OCI-LY7 (cell line): Measurements from ENCODE around the gene UBQLN1. TPM values are rescaled to one million over a fixed set of nuclear protein-coding genes. Genes with fewer than 3 reads are reported as not detected.

ENCODE experiments used
- BruUV-seq: library from RNA; stranded (reverse); fragments of 400-500 nt; replicated peaks from 2 replicates; lab custom pipeline; 2021; lab: Mats Ljungman, UMichigan
- CTCF ChIA-PET: fragments of 300-600 bp; sonication (Branson Sonifier 250); formaldehyde crosslinking; loops from one replicate; lab custom pipeline; 2022; ENCODE audit warnings: antibody characterized with exemption; ENCODE audit not compliant: unreplicated experiment; lab: Charles Lee
- POLR2A ChIA-PET: fragments of 300-600 bp; sonication (Branson Sonifier 250); formaldehyde crosslinking; loops from one replicate; lab custom pipeline; 2022; ENCODE audit warnings: antibody characterized with exemption; lab: Charles Lee
- DNase-seq: peaks from one replicate; pipeline ENCODE4 v3.0.0-alpha.2; 2015; ENCODE audit warnings: low spot score
- H2AFZ ChIP-seq: fragments of 200-600 bp; sonication (generic), shearing (Covaris generic); 2 replicates; pipeline ENCODE4 v1.6.1; 2014; ENCODE audit warnings: mild to moderate bottlenecking, antibody characterized with exemption, low read length, moderate library complexity
- H3K27ac ChIP-seq: fragments of 200-600 bp; sonication (generic); 2 replicates; pipeline ENCODE4 v1.5.1; 2014; ENCODE audit warnings: mixed run types, low read depth, mild to moderate bottlenecking, moderate library complexity, low read length, inconsistent platforms; ENCODE audit not compliant: poor library complexity, severe bottlenecking
- H3K36me3 ChIP-seq: fragments of 200-600 bp; sonication (generic); 2 replicates; pipeline ENCODE4 v1.6.1; 2014; ENCODE audit warnings: mild to moderate bottlenecking, antibody characterized with exemption, low read length, moderate library complexity, mixed read lengths; ENCODE audit not compliant: insufficient read depth
- H3K4me1 ChIP-seq: fragments of 200-600 bp; sonication (generic); 2 replicates; pipeline ENCODE4 v1.5.1; 2014; ENCODE audit warnings: mild to moderate bottlenecking, low read length; ENCODE audit not compliant: insufficient read depth, poor library complexity, severe bottlenecking
- H3K4me2 ChIP-seq: fragments of 200-600 bp; sonication (generic); 2 replicates; pipeline ENCODE4 v1.6.1; 2014; ENCODE audit warnings: mild to moderate bottlenecking, low read length
- H3K4me3 ChIP-seq: fragments of 200-600 bp; sonication (generic); 2 replicates; pipeline ENCODE4 v1.5.1; 2014; ENCODE audit warnings: mild to moderate bottlenecking, low read depth, low read length; ENCODE audit not compliant: poor library complexity, severe bottlenecking
- H3K79me2 ChIP-seq: fragments of 200-600 bp; sonication (generic); 2 replicates; pipeline ENCODE4 v1.6.1; 2016; ENCODE audit warnings: low read depth, mild to moderate bottlenecking, low read length, moderate library complexity, mixed read lengths; ENCODE audit not compliant: insufficient read depth
- H3K9me2 ChIP-seq: fragments of 200-600 bp; sonication (generic); 2 replicates; pipeline ENCODE4 v1.6.1; 2016; ENCODE audit warnings: mild to moderate bottlenecking, low read length, mixed read lengths; ENCODE audit not compliant: insufficient read depth
- H3K9me3 ChIP-seq: fragments of 200-600 bp; sonication (generic); 2 replicates; pipeline ENCODE4 v1.6.1; 2014; ENCODE audit warnings: mild to moderate bottlenecking, mixed run types, low read length, mixed read lengths
- H4K20me1 ChIP-seq: fragments of 200-600 bp; sonication (generic); 2 replicates; pipeline ENCODE4 v1.6.1; 2014; ENCODE audit warnings: mild to moderate bottlenecking, antibody characterized with exemption, low read length, moderate library complexity, mixed read lengths; ENCODE audit not compliant: insufficient read depth
- EZH2phosphoT487 ChIP-seq: fragments of 200-600 bp; sonication (generic); IDR thresholded peaks from 2 replicates; pipeline ENCODE4 v1.6.1; 2018; ENCODE audit warnings: low read depth, borderline replicate concordance, mild to moderate bottlenecking, mixed run types, antibody characterized with exemption, low read length, moderate library complexity, mixed read lengths
- intact Hi-C: fragments of 100-400 bp; cut with micrococcal nuclease; formaldehyde crosslinking; loops from one replicate; pipeline ENCODE4 v1.10.0; 2022; ENCODE audit not compliant: unreplicated experiment
- total RNA-seq, 2 experiments: library from RNA; depleted of rRNA in 1 of 2; stranded (reverse); fragments of >200 nt in 1 of 2; shearing (Covaris generic) in 1 of 2; gene quantifications; 2 replicates each; pipeline ENCODE4 v1.2.3, GENCODE V29; 2014 to 2022
- TF ChIP-seq, protein P1 (sequence below): fragments of 200-600 bp; sonication (generic); conservative IDR thresholded peaks from 2 replicates; pipeline ENCODE4 v1.5.1; 2014; ENCODE audit warnings: mild to moderate bottlenecking, antibody characterized with exemption, low read length, moderate library complexity, mixed read lengths

The UBQLN1 gene
- total RNA-seq, 2 experiments from 2014 or later: 115 to 179 TPM

GRCh38 chr9:83680233-83680632 lies 27.5 kb downstream of the UBQLN1 start:
- BruUV-seq: no TSS peak
- CTCF ChIA-PET: interaction anchor here (1.1 kb wide), 1 partner anchor 14 kb away, joined by 3 read pairs; no protein-coding TSS in a partner anchor
- H3K79me2 ChIP-seq: peaks cover 63% of the 10 kb centered on the region

DNA sequence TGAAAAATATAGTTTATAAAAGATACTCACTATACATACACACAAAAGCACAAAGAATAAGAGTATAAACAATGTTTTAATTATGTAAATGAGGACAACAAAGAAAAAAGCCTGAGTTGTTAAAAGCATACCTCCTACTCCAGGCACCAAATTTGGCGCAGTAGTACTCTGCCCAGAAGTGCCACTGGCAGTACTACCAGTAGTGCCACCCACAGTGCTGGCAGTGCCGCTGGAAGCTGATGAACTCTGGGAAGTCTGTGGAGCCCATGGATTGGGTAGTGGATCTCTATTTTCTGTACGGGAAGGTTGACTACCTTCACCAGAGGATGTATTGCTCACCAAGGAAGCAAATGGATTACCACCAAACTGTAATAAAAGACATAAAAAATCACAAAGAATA lies 30.2 kb downstream of the UBQLN1 start:
- no peaks in the 10 kb centered on the region for H3K4me1 ChIP-seq
- H3K9me2 ChIP-seq: no peaks in the 10 kb centered on the region
- H3K36me3 ChIP-seq: peaks cover 95% of the 10 kb centered on the region
- intact Hi-C loops: no loop called here
- H2AFZ ChIP-seq: no peak overlapping the region
- no peak for DNase-seq
- no peak overlapping the region for H3K4me2 ChIP-seq
- TF ChIP-seq, protein P1, sequence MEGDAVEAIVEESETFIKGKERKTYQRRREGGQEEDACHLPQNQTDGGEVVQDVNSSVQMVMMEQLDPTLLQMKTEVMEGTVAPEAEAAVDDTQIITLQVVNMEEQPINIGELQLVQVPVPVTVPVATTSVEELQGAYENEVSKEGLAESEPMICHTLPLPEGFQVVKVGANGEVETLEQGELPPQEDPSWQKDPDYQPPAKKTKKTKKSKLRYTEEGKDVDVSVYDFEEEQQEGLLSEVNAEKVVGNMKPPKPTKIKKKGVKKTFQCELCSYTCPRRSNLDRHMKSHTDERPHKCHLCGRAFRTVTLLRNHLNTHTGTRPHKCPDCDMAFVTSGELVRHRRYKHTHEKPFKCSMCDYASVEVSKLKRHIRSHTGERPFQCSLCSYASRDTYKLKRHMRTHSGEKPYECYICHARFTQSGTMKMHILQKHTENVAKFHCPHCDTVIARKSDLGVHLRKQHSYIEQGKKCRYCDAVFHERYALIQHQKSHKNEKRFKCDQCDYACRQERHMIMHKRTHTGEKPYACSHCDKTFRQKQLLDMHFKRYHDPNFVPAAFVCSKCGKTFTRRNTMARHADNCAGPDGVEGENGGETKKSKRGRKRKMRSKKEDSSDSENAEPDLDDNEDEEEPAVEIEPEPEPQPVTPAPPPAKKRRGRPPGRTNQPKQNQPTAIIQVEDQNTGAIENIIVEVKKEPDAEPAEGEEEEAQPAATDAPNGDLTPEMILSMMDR: no peak
- TF ChIP-seq EZH2phosphoT487: no peak
- no peaks in the 10 kb centered on the region for H3K9me3 ChIP-seq
- no peak overlapping the region for H3K27ac ChIP-seq
- H4K20me1 ChIP-seq: 0 out of 2 replicates have a peak, but pooled peaks cover 5% of the 10 kb centered on the region
- ChIA-PET CTCF (interaction anchor here (1.6 kb wide), 1 partner anchor 11 kb away, joined by 5 read pairs; no protein-coding TSS in a partner anchor), POLR2A (interaction anchor here (0.5 to 1.1 kb wide), 3 partner anchors 11 to 21 kb away, joined by 3 to 4 read pairs (median 3); no protein-coding TSS in a partner anchor)
- H3K79me2 ChIP-seq: peaks cover 46% of the 10 kb centered on the region; the same call in 1 of the 2 replicates
- H3K4me3 ChIP-seq: no peak overlapping the region
- BruUV-seq: no TSS peak

More at GRCh38 chr9:83680233-83680632, 27.5 kb downstream of the UBQLN1 start:
- intact Hi-C loops: no loop called here
- peaks cover 84% of the 10 kb centered on the region for H3K36me3 ChIP-seq
- no peak for DNase-seq
- H3K4me1 ChIP-seq: no peaks in the 10 kb centered on the region
- no peak overlapping the region for H3K27ac ChIP-seq
- no peaks in the 10 kb centered on the region for H3K9me2 ChIP-seq
- no peak overlapping the region for H3K4me3 ChIP-seq
- H3K9me3 ChIP-seq: no peaks in the 10 kb centered on the region
- POLR2A ChIA-PET: interaction anchor here (0.7 to 2.1 kb wide), 9 partner anchors 9 to 43 kb away, joined by 3 to 10 read pairs (median 4); no protein-coding TSS in a partner anchor
- 0 out of 2 replicates have a peak, but pooled peaks cover 5% of the 10 kb centered on the region for H4K20me1 ChIP-seq
- no peak overlapping the region for H3K4me2 ChIP-seq
- TF ChIP-seq, protein P1: no peak
- no peak for TF ChIP-seq EZH2phosphoT487
- no peak overlapping the region for H2AFZ ChIP-seq

- intact Hi-C loops: no loop called here
- CTCF ChIA-PET: no interaction called here
- Histone ChIP-seq H3K27ac (no peak overlapping the region), H3K36me3 (peaks cover 96% of the 10 kb centered on the region), H3K9me3 (no peaks in the 10 kb centered on the region), H3K4me3 (no peak overlapping the region), H4K20me1 (no peaks in the 10 kb centered on the region), H3K79me2 (peaks cover 25% of the 10 kb centered on the region; the same call in 1 of the 2 replicates), H3K4me2 (no peak overlapping the region), H3K4me1 (no peaks in the 10 kb centered on the region), H2AFZ (no peak overlapping the region), H3K9me2 (no peaks in the 10 kb centered on the region)
- no peak for DNase-seq
- TF ChIP-seq EZH2phosphoT487: no peak
- TF ChIP-seq, protein P1: no peak
- POLR2A ChIA-PET: interaction anchor here (1.1 to 1.4 kb wide), 2 partner anchors 13 to 24 kb away, joined by 3 to 6 read pairs; no protein-coding TSS in a partner anchor
- no TSS peak for BruUV-seq
Observed at GRCh38 chr9:83675466-83675865, 32.3 kb downstream of the UBQLN1 start.
